Measurements from ENCODE around the gene IL17RB. TPM values are rescaled to one million over a fixed set of nuclear protein-coding genes. Genes with fewer than 3 reads are reported as not detected.

IL17RB gene
- polyA plus RNA-seq, 1 donor from 2014 or later: 0.48 TPM

- Mint-ChIP-seq H3K27me3 (no peaks in the 10 kb centered on the region), H3K27ac (no peak overlapping the region), H3K36me3 (peaks cover 6% of the 10 kb centered on the region), H3K4me1 (peaks cover 4 to 13% (median 9%) of the 10 kb centered on the region in 3 donors), H3K9me3 (no peaks in the 10 kb centered on the region), H3K4me3 (peak overlapping the region in 1 of 4 donors; percentile 75)
Measured at GRCh38 chr3:53856964-53857363, 10.6 kb downstream of the IL17RB start.

GRCh38 chr3:53858096-53858741 lies 11.9 kb downstream of the IL17RB start:
- Mint-ChIP-seq H3K4me3 (peak overlapping the region in 1 of 4 donors; percentile 54), H3K36me3 (peaks cover 9% of the 10 kb centered on the region), H3K9me3 (no peaks in the 10 kb centered on the region), H3K4me1 (peaks cover 14 to 16% (median 15%) of the 10 kb centered on the region in 3 donors), H3K27me3 (no peaks in the 10 kb centered on the region), H3K27ac (peak overlapping the region in 1 of 3 donors; percentile 25)

GRCh38 chr3:53859178-53859577 lies 12.8 kb downstream of the IL17RB start:
- no peak overlapping the region for H3K27ac Mint-ChIP-seq
- H3K9me3 Mint-ChIP-seq: no peaks in the 10 kb centered on the region
- H3K36me3 Mint-ChIP-seq: peaks cover 9% of the 10 kb centered on the region
- H3K27me3 Mint-ChIP-seq: no peaks in the 10 kb centered on the region
- H3K4me3 Mint-ChIP-seq: no peak overlapping the region
- peaks cover 17 to 22% (median 18%) of the 10 kb centered on the region in 3 donors for H3K4me1 Mint-ChIP-seq

GRCh38 chr3:53860196-53860595 lies 13.8 kb downstream of the IL17RB start:
- peaks cover 18 to 30% (median 20%) of the 10 kb centered on the region in 3 donors for H3K4me1 Mint-ChIP-seq
- no peak overlapping the region for H3K27ac Mint-ChIP-seq
- peaks cover 15% of the 10 kb centered on the region for H3K36me3 Mint-ChIP-seq
- H3K9me3 Mint-ChIP-seq: no peaks in the 10 kb centered on the region
- H3K27me3 Mint-ChIP-seq: no peaks in the 10 kb centered on the region
- H3K4me3 Mint-ChIP-seq: no peak overlapping the region

GRCh38 chr3:53862241-53862640 lies 15.9 kb downstream of the IL17RB start:
- Mint-ChIP-seq H3K27ac (peak overlapping the region in 1 of 3 donors; percentile 0), H3K27me3 (no peaks in the 10 kb centered on the region), H3K4me3 (peak overlapping the region in 1 of 4 donors; percentile 48), H3K4me1 (peaks cover 13 to 24% (median 17%) of the 10 kb centered on the region in 3 donors), H3K36me3 (peaks cover 18% of the 10 kb centered on the region), H3K9me3 (no peaks in the 10 kb centered on the region)

GRCh38 chr3:53863145-53863544 lies 16.8 kb downstream of the IL17RB start:
- H3K4me3 Mint-ChIP-seq: peak overlapping the region in 2 of 4 donors; percentile 65 to 72
- no peaks in the 10 kb centered on the region for H3K9me3 Mint-ChIP-seq
- peaks cover 18% of the 10 kb centered on the region for H3K36me3 Mint-ChIP-seq
- H3K27ac Mint-ChIP-seq: peak overlapping the region in 2 of 3 donors; percentile 10 to 16
- peaks cover 13 to 19% (median 14%) of the 10 kb centered on the region in 3 donors for H3K4me1 Mint-ChIP-seq
- H3K27me3 Mint-ChIP-seq: no peaks in the 10 kb centered on the region

- Mint-ChIP-seq H3K4me1 (peaks cover 11 to 17% (median 13%) of the 10 kb centered on the region in 3 donors), H3K27me3 (no peaks in the 10 kb centered on the region), H3K4me3 (no peak overlapping the region), H3K36me3 (peaks cover 19% of the 10 kb centered on the region), H3K27ac (no peak overlapping the region), H3K9me3 (no peaks in the 10 kb centered on the region)
Measured at GRCh38 chr3:53865732-53866499, 19.5 kb downstream of the IL17RB start.

- peak overlapping the region; percentile 93 to 100 (median 98) for H3K4me3 Mint-ChIP-seq
- peak overlapping the region; percentile 48 to 93 (median 73) for H3K27ac Mint-ChIP-seq
- peaks cover 16% of the 10 kb centered on the region for H3K36me3 Mint-ChIP-seq
- no peaks in the 10 kb centered on the region for H3K27me3 Mint-ChIP-seq
- peaks cover 19 to 23% (median 22%) of the 10 kb centered on the region in 3 donors for H3K4me1 Mint-ChIP-seq
- H3K9me3 Mint-ChIP-seq: no peaks in the 10 kb centered on the region
Measured at GRCh38 chr3:53880396-53881345, 34.3 kb downstream of the IL17RB start.

- Mint-ChIP-seq H3K36me3 (peaks cover 13% of the 10 kb centered on the region), H3K27ac (peak within 1 kb of the TSS; percentile 48 to 99 (median 93))
Measured at GRCh38 chr3:53881691-53882593, 35.6 kb downstream of the IL17RB start, which contains the start of gene ACTR8. ACTR8 (minus strand) TSS chr3:53882152; CDS start chr3:53882101, 51 bp downstream.

GRCh38 chr3:53883008-53883407 lies 36.6 kb downstream of the IL17RB start:
- Mint-ChIP-seq H3K4me3 (peak overlapping the region; percentile 22 to 97 (median 78)), H3K27me3 (no peaks in the 10 kb centered on the region), H3K9me3 (no peaks in the 10 kb centered on the region), H3K27ac (peak overlapping the region in 2 of 3 donors; percentile 48 to 93), H3K4me1 (peaks cover 19 to 27% (median 22%) of the 10 kb centered on the region in 3 donors), H3K36me3 (peaks cover 15% of the 10 kb centered on the region)

More at GRCh38 chr3:53881691-53882593, 35.6 kb downstream of the IL17RB start, which contains the start of gene ACTR8:
- Mint-ChIP-seq H3K27me3 (no peaks in the 10 kb centered on the region), H3K4me1 (peaks cover 19 to 23% (median 22%) of the 10 kb centered on the region in 3 donors), H3K4me3 (peak within 1 kb of the TSS; percentile 93 to 100 (median 98)), H3K9me3 (no peaks in the 10 kb centered on the region)

GRCh38 chr3:53884623-53885022 lies 38.3 kb downstream of the IL17RB start:
- Mint-ChIP-seq H3K9me3 (no peaks in the 10 kb centered on the region), H3K27ac (no peak overlapping the region), H3K4me1 (peaks cover 26 to 36% (median 27%) of the 10 kb centered on the region in 3 donors), H3K4me3 (no peak overlapping the region), H3K36me3 (peaks cover 16% of the 10 kb centered on the region), H3K27me3 (no peaks in the 10 kb centered on the region)

GRCh38 chr3:53885239-53885638 lies 38.9 kb downstream of the IL17RB start:
- Mint-ChIP-seq H3K27ac (peak overlapping the region in 1 of 3 donors; percentile 16), H3K4me1 (peaks cover 27 to 35% (median 30%) of the 10 kb centered on the region in 3 donors), H3K27me3 (no peaks in the 10 kb centered on the region), H3K9me3 (no peaks in the 10 kb centered on the region), H3K4me3 (peak overlapping the region in 1 of 4 donors; percentile 31), H3K36me3 (peaks cover 15% of the 10 kb centered on the region)

- peaks cover 13% of the 10 kb centered on the region for H3K36me3 Mint-ChIP-seq
Measured at GRCh38 chr3:53887446-53887845, 41.1 kb downstream of the IL17RB start.

More at GRCh38 chr3:53887446-53887845, 41.1 kb downstream of the IL17RB start:
- H3K27ac Mint-ChIP-seq: no peak overlapping the region
- no peaks in the 10 kb centered on the region for H3K9me3 Mint-ChIP-seq
- peaks cover 26 to 35% (median 35%) of the 10 kb centered on the region in 3 donors for H3K4me1 Mint-ChIP-seq
- H3K4me3 Mint-ChIP-seq: peak overlapping the region in 1 of 4 donors; percentile 20
- H3K27me3 Mint-ChIP-seq: peaks cover 3% of the 10 kb centered on the region
